Cardiac septum (tissue), 1 donor: ENCODE results near the gene DHX32. TPM values are rescaled to one million over a fixed set of nuclear protein-coding genes. Genes with fewer than 3 reads are reported as not detected.

ENCODE experiments used
- DNase-seq: peaks from one replicate; pipeline ENCODE4 v3.0.0-alpha.2; 2020; ENCODE audit warnings: low spot score
- intact Hi-C: fragments of 100-400 bp; cut with DNase I; formaldehyde crosslinking; loops from one replicate; pipeline ENCODE4 v1.14.0; 2022
- total RNA-seq: library from RNA; stranded (reverse); fragmentation: NEBNext Ultra II Directional; extraction: Animal tissue kit (Norgen Biotek cat#: 25700); gene quantifications from one replicate; pipeline ENCODE4 v1.2.1, GENCODE V29; 2021
- donor health status: DM: no; HTN: no; CAD: no.

Gene DHX32
- total RNA-seq, 1 donor from 2014 or later = 45.1 TPM

DNA sequence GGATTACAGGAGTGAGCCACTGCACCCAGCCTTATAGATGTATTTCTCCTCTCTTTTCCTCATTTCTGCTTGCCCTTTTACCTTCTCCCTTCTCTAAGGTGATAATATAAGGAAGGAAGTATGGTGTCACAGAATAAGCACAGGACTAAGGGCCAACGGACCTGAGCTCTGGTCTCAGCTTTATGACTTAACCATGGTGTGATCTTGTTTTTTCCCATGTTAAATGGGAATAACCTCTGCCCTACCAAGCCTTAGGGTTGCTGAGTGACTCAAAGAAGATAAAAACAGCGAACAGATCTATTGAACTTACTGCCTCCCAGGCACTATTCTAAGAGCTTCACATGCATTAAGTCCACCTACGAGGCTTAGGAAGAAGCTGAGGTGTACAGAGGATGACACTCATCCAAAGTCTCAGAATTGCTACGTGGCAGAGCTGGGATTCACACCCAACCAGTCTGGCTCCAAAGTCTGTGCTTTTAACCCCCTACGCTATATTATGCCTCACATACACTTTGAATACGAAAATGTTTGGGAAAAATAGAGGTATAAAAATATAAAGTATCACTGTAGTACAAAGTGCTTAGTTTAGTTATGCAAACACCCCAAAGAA lies 63.6 kb downstream of the DHX32 start:
- intact Hi-C loops = no loop called here
- no peak for DNase-seq

DNA sequence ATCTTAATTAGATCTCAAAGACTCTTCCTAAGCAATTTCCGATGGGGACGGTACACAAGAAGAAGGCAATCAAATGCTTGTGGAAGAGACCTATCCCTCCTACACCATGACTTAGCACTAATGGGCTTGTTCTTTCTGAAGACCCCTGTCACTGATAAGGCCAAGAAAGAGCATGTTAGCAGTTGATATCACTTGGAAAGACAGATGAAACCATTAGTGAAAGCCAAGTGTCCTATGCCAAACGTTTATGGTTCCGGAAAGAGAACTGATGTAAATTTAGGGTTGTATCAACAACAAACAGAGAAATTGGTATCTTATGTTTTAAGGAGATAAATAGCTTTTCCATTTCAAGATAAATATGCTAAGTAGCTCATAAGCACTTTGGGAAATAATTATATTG lies 64.5 kb downstream of the DHX32 start:
- no peak for DNase-seq
- intact Hi-C loops = no loop called here

DNA sequence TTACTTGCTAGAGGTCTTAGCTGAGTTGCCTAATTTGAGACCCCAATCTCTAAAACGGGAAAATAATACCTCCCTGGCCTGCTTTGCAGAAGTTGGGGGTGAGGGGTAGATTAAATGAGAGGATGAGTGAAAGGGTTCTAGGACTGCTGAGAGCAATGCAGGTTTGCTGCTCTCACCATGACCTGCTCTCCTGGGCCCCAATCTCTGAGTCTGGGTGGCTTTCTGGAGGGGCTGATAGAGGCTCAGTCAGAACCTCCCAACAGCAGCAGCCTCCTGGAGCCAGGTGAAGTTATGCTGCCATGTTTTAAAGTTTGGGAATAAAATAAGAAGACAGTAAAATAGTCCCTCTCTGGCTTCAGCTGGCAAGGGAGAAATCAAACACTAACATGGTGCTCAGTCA lies 65.3 kb downstream of the DHX32 start:
- intact Hi-C loops = no loop called here
- no peak for DNase-seq

DNA sequence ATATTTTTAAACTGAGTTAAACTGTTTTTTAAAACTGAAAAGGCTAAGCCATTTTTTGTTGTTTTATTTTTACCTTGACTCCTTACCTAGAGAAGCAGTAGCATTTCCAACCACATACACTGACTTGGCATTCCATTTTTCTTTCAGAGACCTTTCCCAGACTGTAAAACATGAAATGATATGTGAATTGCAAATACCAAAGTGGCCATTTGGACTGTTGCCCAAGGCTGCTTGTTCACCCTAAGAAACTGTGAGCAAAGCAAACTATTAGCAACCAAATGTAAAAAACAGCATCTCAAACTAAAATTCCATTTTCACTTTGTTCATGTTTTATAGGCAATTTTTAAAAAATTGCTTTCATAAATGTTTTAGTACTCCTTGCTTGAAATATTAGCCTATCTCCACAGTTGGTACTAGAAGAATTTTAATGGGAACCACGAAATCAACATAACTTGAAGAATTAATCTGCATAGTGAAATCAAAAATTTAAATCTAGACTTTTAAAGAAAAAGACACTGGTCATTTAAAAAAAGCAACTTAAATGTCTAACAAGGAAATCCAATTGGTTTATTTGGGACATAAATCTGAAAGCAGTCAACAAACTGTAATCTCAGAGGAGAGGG lies 68.9 kb downstream of the DHX32 start:
- no peak for DNase-seq
- intact Hi-C loops = no loop called here

DNA sequence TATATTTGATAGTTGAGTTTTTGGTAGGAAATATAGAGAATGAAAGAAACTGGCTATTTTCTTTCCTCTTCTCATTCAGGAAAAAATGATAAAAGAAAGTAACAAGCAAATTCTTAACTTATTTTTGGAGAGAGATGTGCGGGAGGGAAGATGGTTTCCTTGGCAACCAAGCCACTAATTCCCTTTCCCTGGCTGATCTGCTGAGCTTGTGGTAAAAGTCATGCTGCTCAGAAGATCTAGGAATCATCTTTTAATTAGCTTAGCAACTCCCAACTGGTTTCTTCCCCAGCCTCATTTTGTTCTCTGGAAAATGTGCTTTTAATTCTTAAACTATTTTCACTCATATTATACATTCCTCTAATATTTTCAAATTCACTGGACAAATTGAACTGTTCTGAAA lies 69.8 kb downstream of the DHX32 start:
- DNase-seq = no peak
- intact Hi-C loops = no loop called here

DNA sequence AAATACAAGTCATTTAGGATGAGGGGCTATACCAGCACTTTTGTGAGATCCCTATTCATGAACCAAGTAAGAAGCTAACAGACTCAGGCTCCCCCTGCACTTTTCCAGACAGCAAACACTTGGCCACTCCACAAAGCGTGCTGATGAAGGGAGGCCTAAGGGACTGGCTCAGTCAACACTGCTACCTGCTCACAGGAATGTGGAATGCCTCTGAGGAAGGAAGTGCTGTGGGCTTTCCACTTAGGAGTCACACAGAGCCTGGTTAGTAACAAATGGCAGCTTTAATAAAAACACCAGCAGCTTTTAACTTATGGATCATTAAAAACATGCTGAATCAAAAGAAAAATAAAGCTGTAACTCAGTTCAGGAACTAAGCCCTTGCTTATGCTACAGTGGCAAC lies 73.0 kb downstream of the DHX32 start:
- DNase-seq = no peak
- intact Hi-C loops = no loop called here

DNA sequence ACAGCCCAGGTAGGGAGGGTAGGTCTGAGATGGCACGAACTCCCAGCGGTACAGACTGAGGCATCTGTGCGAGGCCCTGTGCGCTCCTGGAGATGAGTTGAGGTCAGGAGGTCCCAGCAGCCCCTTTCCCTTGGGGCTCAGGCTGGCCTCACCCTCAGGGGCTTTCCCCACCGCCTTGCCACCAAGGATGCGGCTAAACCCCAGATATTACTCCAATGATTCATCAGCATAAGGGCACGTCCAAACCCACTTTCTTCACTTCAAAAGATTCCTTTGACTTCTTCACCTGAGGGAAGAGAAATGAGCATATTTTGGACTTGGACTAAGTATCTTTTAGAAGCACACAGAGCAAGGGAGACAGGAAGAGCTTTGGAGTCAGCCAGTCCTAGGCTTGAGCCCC lies 78.4 kb downstream of the DHX32 start:
- DNase-seq = no peak
- intact Hi-C loops = no loop called here

DNA sequence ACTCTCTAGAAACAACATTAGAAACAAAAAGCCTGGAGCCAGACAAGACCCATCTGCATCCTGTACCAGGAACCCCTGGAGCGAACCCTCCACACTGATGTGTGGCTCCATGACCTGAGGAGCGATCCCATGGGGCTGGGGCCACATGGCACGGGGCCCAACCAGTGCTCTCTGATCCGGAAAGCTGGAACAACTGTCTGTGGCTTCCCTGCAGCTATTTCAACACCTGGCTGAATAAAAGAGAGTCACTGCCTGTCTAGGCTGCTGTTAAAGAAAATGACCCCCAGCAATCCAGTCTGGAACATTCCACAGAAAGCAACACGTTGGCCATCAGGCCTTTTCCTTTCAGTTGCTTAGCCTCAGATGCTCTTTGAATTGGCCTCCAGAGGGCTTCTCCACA lies 79.0 kb downstream of the DHX32 start:
- no peak for DNase-seq
- intact Hi-C loops = no loop called here

DNA sequence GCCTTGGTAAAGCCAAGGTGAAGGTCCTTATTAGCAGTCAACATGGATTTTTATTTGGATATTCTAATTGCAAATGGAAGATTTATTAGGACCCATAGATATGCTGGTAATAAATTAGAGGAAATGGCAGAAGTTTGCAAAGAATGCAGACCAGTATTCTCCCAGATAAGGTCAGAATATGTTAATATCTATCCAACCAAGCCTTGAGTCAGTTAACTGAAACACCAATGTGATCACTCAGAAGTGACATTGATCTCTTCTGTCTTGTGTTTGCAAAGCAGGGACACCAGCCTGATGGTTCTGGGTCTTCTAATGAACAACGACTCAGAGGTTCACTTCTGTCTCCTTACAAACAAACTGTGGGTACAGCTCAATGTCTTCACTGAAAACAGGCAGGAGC lies 79.5 kb downstream of the DHX32 start:
- DNase-seq = no peak

DNA sequence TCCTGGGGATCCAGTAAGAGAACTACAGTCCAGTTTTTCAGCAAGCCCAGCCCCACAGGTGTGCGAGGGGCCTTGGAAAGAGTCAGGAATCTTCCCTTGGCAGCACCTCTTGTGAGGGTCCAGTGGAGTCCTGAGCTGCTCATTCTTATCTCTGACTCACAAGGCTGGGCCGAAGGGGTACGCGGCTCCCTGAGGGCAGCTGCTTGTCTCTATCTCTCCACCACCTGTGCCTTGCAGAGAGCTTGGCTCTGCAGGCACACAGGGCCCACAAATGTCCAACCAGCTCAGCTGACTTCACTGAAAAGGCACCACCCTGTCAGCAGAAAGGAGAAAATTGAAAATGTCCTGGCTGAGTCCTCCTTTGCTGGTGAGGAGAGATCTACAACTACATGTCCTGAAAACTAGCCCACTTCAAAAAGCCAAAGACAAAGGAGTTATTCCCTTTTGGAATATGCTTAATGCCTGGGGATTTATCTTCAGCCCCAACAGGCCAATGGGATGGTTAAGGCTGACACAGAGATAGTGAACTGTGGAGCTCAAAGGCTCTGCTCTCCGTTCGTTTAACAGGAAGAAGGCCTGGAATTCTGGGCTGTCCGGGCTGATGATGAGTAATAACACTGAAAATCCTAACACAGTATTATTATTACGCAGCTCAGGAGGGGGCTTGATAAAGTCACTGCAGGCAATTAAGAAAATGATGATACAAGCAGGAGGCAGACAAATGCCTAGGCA lies 81.5 kb downstream of the DHX32 start:
- no peak for DNase-seq
- intact Hi-C loops = no loop called here

More for the DNA sequence above, 79.5 kb downstream of the DHX32 start:
- intact Hi-C loops = no loop called here

DNA sequence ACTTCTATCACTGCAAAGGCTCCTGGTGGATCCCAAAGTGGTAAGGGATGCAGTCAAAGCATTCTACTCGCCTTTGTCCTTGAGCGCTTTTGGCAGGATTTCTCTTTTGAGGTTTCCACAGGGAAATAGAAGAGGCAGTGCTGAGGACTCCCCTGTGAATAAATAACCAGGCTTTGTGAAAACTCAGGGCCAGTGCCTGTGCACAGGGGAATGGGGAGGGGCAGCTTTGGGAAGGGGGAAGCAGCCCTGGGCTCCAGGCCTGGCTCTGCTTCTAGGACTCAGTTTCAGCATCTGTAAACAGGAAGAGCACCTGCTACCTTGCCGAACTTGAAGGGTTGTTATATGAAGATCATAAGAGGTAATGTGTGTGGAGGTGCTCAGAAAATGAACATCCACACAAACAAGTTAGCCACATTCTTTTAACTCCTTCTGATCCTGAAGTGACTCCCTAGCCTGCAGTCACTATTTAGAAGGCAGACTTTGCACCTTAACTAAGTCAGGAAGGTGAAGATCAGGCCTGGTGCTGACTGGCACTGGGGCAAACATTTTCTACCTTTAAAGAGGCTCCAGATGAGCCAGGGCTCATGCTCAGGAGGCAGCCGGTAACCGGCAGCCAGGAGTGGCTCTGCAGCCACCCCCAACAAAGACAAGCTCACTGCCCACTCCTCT lies 83.0 kb downstream of the DHX32 start:
- intact Hi-C loops = no loop called here
- DNase-seq = no peak

DNA sequence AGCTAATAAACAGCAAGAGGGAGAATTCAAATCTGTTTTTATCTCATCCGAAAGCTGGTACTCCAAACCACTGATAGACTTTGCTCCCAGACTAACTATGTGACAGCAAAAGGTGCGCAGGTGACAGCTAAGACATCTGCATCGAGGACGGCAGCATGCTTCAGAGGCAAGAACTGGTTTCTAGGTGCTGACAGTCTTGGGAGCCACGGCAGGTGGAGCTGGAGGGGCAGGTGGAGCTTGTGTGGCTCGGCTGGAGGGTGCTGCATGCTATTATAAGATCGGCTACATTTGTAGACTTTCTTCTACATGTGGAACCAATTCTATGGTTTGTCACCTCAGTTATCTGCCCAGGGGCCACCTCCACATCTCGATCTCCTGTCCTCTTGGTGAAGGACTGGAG lies 83.7 kb downstream of the DHX32 start:
- DNase-seq = no peak
- intact Hi-C loops = no loop called here

DNA sequence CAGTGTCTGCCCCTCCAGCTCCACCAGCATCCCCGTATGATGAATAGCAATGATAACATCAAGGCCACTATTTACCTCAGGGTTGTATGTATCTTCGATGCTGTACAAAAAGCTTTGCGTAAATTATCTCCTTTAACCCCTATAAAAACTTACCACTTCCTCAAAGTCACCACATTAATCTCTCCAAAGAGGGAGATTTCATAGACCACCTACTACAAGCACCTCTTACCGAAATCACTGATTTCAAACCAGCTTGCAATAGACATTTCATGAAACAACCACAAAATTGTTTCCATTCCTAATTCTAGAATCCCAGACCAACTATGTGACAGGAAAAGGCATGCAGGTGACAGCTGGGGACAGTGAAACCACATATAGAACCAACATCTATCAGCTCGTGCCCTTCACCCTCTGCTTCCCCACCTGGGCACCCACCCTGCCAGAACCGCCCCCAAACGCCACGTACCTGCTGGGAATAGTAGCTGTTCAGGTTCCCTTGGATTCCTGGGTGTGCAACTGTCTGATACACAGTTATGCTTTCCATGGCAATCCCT lies 85.4 kb downstream of the DHX32 start:
- DNase-seq = no peak
- intact Hi-C loops = no loop called here

DNA sequence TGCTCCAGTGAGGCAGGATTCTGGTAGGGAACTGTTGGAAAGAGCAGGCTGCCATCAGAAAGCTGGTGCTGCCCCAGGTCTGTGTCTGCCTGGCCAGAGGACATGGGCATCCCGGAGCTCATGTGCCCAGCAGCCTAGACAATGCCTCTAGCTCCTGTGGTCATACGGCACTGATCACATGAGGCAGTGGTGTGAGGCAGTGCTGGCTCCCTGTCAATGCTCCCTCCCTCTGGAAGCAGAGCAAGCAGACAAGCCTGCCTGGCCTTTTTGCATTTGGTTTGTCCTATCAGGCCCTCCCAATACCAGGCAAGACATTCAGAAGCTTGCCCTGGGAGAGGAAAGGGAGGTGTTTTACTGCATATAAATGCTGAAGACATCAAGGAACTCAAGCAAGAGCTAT lies 86.0 kb downstream of the DHX32 start:
- DNase-seq = peak; percentile 82

DNA sequence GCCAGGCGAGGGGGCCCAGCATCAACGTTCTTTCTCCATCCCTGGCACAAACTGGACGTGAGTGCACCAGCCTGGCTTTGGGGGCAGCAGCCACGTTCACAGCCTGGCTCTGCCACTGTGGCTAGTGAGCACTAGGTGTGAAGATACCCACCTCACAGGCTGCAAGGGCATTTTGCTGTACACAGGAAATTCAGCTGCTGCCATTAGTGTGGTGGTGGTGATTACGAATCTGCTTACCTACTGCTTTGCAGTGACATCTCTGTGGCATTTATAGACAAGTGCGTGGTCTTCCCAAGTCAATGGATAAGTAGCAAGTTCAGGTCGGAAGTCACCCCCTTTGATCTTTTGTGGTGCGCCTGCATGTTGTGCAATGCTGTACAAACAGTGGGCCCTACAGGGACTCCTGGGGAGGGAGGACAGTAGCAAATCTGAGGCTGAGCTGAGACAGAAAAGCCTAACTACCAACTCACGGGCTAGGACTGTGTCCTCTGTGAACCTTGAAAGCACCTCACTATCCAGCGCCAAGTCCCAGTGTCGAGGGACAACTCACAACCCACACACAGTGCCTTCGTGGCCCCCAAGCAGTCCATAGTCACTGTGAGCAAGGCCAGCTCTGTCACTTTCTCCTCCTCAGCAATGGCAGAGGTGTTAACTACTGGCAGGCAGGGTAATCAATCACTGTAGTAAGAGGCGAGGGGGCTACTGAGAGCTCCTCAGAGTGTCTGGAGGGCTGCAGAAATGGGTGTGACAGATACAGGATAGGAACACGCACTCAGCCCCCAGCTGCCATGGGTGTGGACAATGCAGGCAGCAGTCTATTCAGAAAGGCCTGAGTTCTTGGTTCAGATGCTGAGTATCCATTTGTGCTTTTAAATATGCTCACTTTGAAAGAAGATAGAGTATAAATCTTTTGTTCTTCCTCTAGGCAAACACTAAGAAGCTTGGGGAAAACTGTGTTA lies 88.5 kb downstream of the DHX32 start:
- intact Hi-C loops = no loop called here
- no peak for DNase-seq

More for the DNA sequence above, 86.0 kb downstream of the DHX32 start:
- intact Hi-C loops = no loop called here

DNA sequence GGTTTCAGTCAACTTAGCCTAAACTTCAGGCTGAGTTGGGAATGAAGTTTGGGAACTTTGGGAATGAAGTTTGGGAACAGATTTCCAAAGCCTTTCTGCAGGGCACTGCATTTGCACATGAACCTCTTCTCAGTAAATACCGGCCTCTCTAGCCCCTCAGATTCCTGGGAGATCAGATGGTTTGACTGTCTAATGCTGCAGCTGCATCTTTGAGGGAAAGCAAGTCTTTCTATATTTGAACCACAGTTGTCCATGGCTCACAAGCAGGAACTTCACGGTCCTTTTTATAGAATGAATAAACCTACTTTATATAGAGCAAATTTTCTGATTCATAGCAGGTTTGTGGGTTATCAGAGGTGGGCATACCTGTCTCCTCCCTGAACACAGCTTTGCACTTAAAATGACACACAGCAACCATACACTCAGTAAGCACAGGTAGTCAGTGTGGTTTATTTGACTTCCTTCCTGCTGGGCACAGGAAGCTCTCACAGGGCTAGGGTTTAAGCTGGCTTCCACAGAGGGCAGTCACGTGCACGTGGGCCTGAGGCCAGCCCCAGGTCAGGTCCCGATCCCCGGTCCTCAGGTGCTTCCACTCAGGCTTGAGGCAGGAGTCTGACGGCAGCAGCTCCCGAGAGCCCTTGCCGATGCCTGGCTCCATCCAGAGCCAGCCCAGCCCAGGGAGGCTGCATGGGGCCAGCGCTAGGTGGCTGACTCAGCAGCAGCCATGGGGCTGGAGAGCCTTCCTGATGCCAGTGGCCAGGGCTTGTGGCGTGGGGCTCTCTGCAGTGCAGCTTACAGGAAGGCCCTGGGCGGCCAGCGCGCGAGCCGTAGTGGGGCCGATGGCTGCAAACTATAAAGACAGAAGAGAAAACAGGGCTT lies 92.7 kb downstream of the DHX32 start:
- intact Hi-C loops = no loop called here

More for the DNA sequence above, 92.7 kb downstream of the DHX32 start:
- no peak for DNase-seq
